ENCODE measurements around the gene HEPACAM2. TPM values are rescaled to one million over a fixed set of nuclear protein-coding genes. Genes with fewer than 3 reads are reported as not detected.

The HEPACAM2 gene
- total RNA-seq, 1 experiment from 2014 or later = 2.1 TPM

- intact Hi-C loops (cut with micrococcal nuclease; ENCODE audit: unreplicated experiment) = no loop called here
- H3K4me1 ChIP-seq = peaks cover 8% of the 10 kb centered on the region
- H3K4me3 ChIP-seq (ENCODE audit: low read depth, low read length) = no peak overlapping the region
- Mint-ChIP-seq H3K4me3 (ENCODE audit: unreplicated experiment) (no peak overlapping the region), H3K4me1 (ENCODE audit: low read depth, unreplicated experiment) (peaks cover 13% of the 10 kb centered on the region), H3K36me3 (ENCODE audit: insufficient read depth, unreplicated experiment) (no peaks in the 10 kb centered on the region), H3K27me3 (ENCODE audit: insufficient read depth, unreplicated experiment) (no peaks in the 10 kb centered on the region), H3K27ac (ENCODE audit: unreplicated experiment) (no peak overlapping the region), H3K9me3 (ENCODE audit: unreplicated experiment) (no peaks in the 10 kb centered on the region)
- ChIA-PET POLR2A (no interaction called here), CTCF (no interaction called here)
- no TSS peak for BruUV-seq (replicated peaks)
- no peak for TF ChIP-seq CTCF (IDR thresholded peaks at IDR 0.05; ENCODE audit: insufficient read depth in 1 of 2, low read depth in 1 of 2, low read length in 1 of 2, severe bottlenecking in 1 of 2, unreplicated experiment in 1 of 2)
- DNase-seq = no peak
- no peaks in the 10 kb centered on the region for H3K9me3 ChIP-seq
- no peaks in the 10 kb centered on the region for H3K36me3 ChIP-seq (ENCODE audit: control insufficient read depth, insufficient read depth, low read length)
- no peaks in the 10 kb centered on the region for H3K27me3 ChIP-seq (replicated peaks; ENCODE audit: control insufficient read depth, insufficient read depth, low read length)
Observed at GRCh38 chr7:93145354-93145753, 80.9 kb downstream of the HEPACAM2 start.

GRCh38 chr7:93142127-93142526 is 84.1 kb downstream of the HEPACAM2 start:
- ChIA-PET CTCF (no interaction called here), POLR2A (no interaction called here)
- no peak for DNase-seq
- Mint-ChIP-seq H3K4me3 (ENCODE audit: unreplicated experiment) (no peak overlapping the region), H3K27ac (ENCODE audit: unreplicated experiment) (no peak overlapping the region), H3K4me1 (ENCODE audit: low read depth, unreplicated experiment) (peaks cover 7% of the 10 kb centered on the region), H3K27me3 (ENCODE audit: insufficient read depth, unreplicated experiment) (no peaks in the 10 kb centered on the region), H3K36me3 (ENCODE audit: insufficient read depth, unreplicated experiment) (no peaks in the 10 kb centered on the region), H3K9me3 (ENCODE audit: unreplicated experiment) (no peaks in the 10 kb centered on the region)
- no peaks in the 10 kb centered on the region for H3K36me3 ChIP-seq (ENCODE audit: control insufficient read depth, insufficient read depth, low read length)
- TF ChIP-seq CTCF (IDR thresholded peaks at IDR 0.05; ENCODE audit: insufficient read depth in 1 of 2, low read depth in 1 of 2, low read length in 1 of 2, severe bottlenecking in 1 of 2, unreplicated experiment in 1 of 2) = no peak
- intact Hi-C loops (cut with micrococcal nuclease; ENCODE audit: unreplicated experiment) = no loop called here
- no peak overlapping the region for H3K4me3 ChIP-seq (ENCODE audit: low read depth, low read length)
- BruUV-seq (replicated peaks) = no TSS peak
- H3K9me3 ChIP-seq = no peaks in the 10 kb centered on the region
- H3K4me1 ChIP-seq = no peaks in the 10 kb centered on the region
- H3K27me3 ChIP-seq (replicated peaks; ENCODE audit: control insufficient read depth, insufficient read depth, low read length) = no peaks in the 10 kb centered on the region; the same call in 1 of the 2 replicates

GRCh38 chr7:93140582-93141191 is 85.6 kb downstream of the HEPACAM2 start:
- Histone ChIP-seq H3K36me3 (ENCODE audit: control insufficient read depth, insufficient read depth, low read length) (no peaks in the 10 kb centered on the region), H3K27me3 (replicated peaks; ENCODE audit: control insufficient read depth, insufficient read depth, low read length) (no peaks in the 10 kb centered on the region; the same call in 1 of the 2 replicates), H3K4me1 (no peaks in the 10 kb centered on the region), H3K4me3 (ENCODE audit: low read depth, low read length) (no peak overlapping the region), H3K9me3 (no peaks in the 10 kb centered on the region)
- no peaks in the 10 kb centered on the region for H3K27me3 Mint-ChIP-seq (ENCODE audit: insufficient read depth, unreplicated experiment)
- TF ChIP-seq CTCF (IDR thresholded peaks at IDR 0.05; ENCODE audit: insufficient read depth in 1 of 2, low read depth in 1 of 2, low read length in 1 of 2, severe bottlenecking in 1 of 2, unreplicated experiment in 1 of 2) = no peak
- peaks cover under 1% of the 10 kb centered on the region for H3K4me1 Mint-ChIP-seq (ENCODE audit: low read depth, unreplicated experiment)
- no peak overlapping the region for H3K4me3 Mint-ChIP-seq (ENCODE audit: unreplicated experiment)
- DNase-seq = no peak
- no peak overlapping the region for H3K27ac Mint-ChIP-seq (ENCODE audit: unreplicated experiment)
- no TSS peak for BruUV-seq (replicated peaks)
- no peaks in the 10 kb centered on the region for H3K9me3 Mint-ChIP-seq (ENCODE audit: unreplicated experiment)
- ChIA-PET POLR2A (no interaction called here), CTCF (no interaction called here)
- H3K36me3 Mint-ChIP-seq (ENCODE audit: insufficient read depth, unreplicated experiment) = no peaks in the 10 kb centered on the region
- intact Hi-C loops (cut with micrococcal nuclease; ENCODE audit: unreplicated experiment) = no loop called here
